Mesenchymal stem cell (in vitro differentiated cells and primary cell): ENCODE data around the gene ABCG1.
A peak's percentile ranks its signal among the peaks of the same experiment; 100 is the strongest.

ENCODE experiments used
- DNase-seq: peaks from one replicate; pipeline ENCODE4 v3.0.0-alpha.2; 2013
- H2AFZ ChIP-seq: one replicate; pipeline ENCODE4 v1.6.1; 2013; ENCODE audit warnings: low read depth, mild to moderate bottlenecking, control low read depth, inconsistent platforms, low read length, moderate library complexity
- H2AK5ac ChIP-seq: 2 replicates; pipeline ENCODE4 v1.6.1; 2013; ENCODE audit warnings: low read length, moderate library complexity, mild to moderate bottlenecking, inconsistent platforms; ENCODE audit not compliant: severe bottlenecking
- H2BK120ac ChIP-seq: one replicate; pipeline ENCODE4 v1.6.1; 2013; ENCODE audit warnings: low read depth, mild to moderate bottlenecking, inconsistent platforms, low read length, moderate library complexity
- H2BK12ac ChIP-seq, 2 experiments: one replicate each; pipeline ENCODE4 v1.6.1; 2013; ENCODE audit warnings: inconsistent platforms in 2 of 2, low read length in 2 of 2, mild to moderate bottlenecking in 2 of 2, moderate library complexity in 2 of 2, control low read depth in 1 of 2
- H2BK15ac ChIP-seq: one replicate; pipeline ENCODE4 v1.6.1; 2013; ENCODE audit warnings: mild to moderate bottlenecking, low read depth, inconsistent platforms; ENCODE audit not compliant: poor library complexity, severe bottlenecking
- H2BK5ac ChIP-seq: 2 replicates; pipeline ENCODE4 v1.6.1; 2013; ENCODE audit warnings: low read depth, mild to moderate bottlenecking, low read length, control low read depth, inconsistent platforms; ENCODE audit not compliant: poor library complexity, severe bottlenecking
- H3K14ac ChIP-seq, 2 experiments: one replicate each; pipeline ENCODE4 v1.6.1; 2013; ENCODE audit warnings: inconsistent platforms in 2 of 2, low read length in 2 of 2, control low read depth in 1 of 2, mild to moderate bottlenecking in 1 of 2, moderate library complexity in 1 of 2
- H3K18ac ChIP-seq, 2 experiments: one replicate each; pipeline ENCODE4 v1.6.1; 2013; ENCODE audit warnings: inconsistent platforms in 2 of 2, low read length in 2 of 2, control low read depth in 1 of 2, low read depth in 1 of 2, mild to moderate bottlenecking in 1 of 2
- H3K23ac ChIP-seq, 2 experiments: one replicate each; pipeline ENCODE4 v1.6.1; 2013; ENCODE audit warnings: inconsistent platforms in 2 of 2, low read length in 2 of 2, mild to moderate bottlenecking in 2 of 2, moderate library complexity in 2 of 2, control low read depth in 1 of 2
- H3K27ac ChIP-seq: 2 replicates; pipeline ENCODE4 v1.5.1; 2013; ENCODE audit warnings: mild to moderate bottlenecking, moderate library complexity, low read length, control low read depth, inconsistent platforms; ENCODE audit not compliant: poor library complexity, severe bottlenecking
- H3K27me3 ChIP-seq, 2 experiments: 2 replicates each; pipeline versions ENCODE4 v1.6.1 to v1.7.0; 2013; ENCODE audit warnings: low read length in 2 of 2, mild to moderate bottlenecking in 2 of 2, moderate library complexity in 2 of 2, control low read depth in 1 of 2, inconsistent platforms in 1 of 2; ENCODE audit not compliant: control insufficient read depth in 1 of 2, insufficient read depth in 1 of 2
- H3K36me3 ChIP-seq, 2 experiments: 2 replicates each; pipeline versions ENCODE4 v1.6.1 to v1.7.0; 2013; ENCODE audit warnings: low read length in 2 of 2, control low read depth in 1 of 2, inconsistent platforms in 1 of 2, low read depth in 1 of 2, mild to moderate bottlenecking in 1 of 2; ENCODE audit not compliant: insufficient read depth in 2 of 2, control insufficient read depth in 1 of 2
- H3K4ac ChIP-seq, 2 experiments: one replicate each; pipeline ENCODE4 v1.6.1; 2013; ENCODE audit warnings: inconsistent platforms in 2 of 2, low read length in 2 of 2, mild to moderate bottlenecking in 2 of 2, moderate library complexity in 2 of 2, control low read depth in 1 of 2, low read depth in 1 of 2
- H3K4me1 ChIP-seq: 2 replicates; pipeline ENCODE4 v1.6.1; 2013; ENCODE audit warnings: low read depth, low read length, control low read depth; ENCODE audit not compliant: control insufficient read depth, insufficient read depth
- H3K4me2 ChIP-seq: 2 replicates; pipeline ENCODE4 v1.6.1; 2013; ENCODE audit warnings: low read length, mild to moderate bottlenecking, inconsistent platforms; ENCODE audit not compliant: poor library complexity, severe bottlenecking
- H3K4me3 ChIP-seq, 2 experiments: 2 replicates each; pipeline versions ENCODE4 v1.5.1 to v1.7.0; 2013; ENCODE audit warnings: low read length in 2 of 2, mild to moderate bottlenecking in 2 of 2, control low read depth in 1 of 2, low read depth in 1 of 2; ENCODE audit not compliant: insufficient read depth in 1 of 2
- H3K79me1 ChIP-seq: replicated peaks from 2 replicates; pipeline ENCODE4 v1.6.1; 2013; ENCODE audit warnings: mild to moderate bottlenecking, control low read depth, low read length, inconsistent platforms; ENCODE audit not compliant: poor library complexity, severe bottlenecking
- H3K9ac ChIP-seq: 2 replicates; pipeline ENCODE4 v1.7.0; 2013; ENCODE audit warnings: mild to moderate bottlenecking, low read length, moderate library complexity
- H3K9me3 ChIP-seq: 2 replicates; pipeline ENCODE4 v1.7.0; 2013; ENCODE audit warnings: mild to moderate bottlenecking, low read length; ENCODE audit not compliant: control insufficient read depth
- H4K8ac ChIP-seq: one replicate; pipeline ENCODE4 v1.6.1; 2013; ENCODE audit warnings: inconsistent platforms, mild to moderate bottlenecking, low read length, moderate library complexity
- H4K91ac ChIP-seq: one replicate; pipeline ENCODE4 v1.6.1; 2013; ENCODE audit warnings: mild to moderate bottlenecking, low read length, inconsistent platforms
- WGBS: methylation state at CpG from one replicate; pipeline ENCODE4 v1.1.7; 2013; ENCODE audit warnings: mixed read lengths; 5-methylcytosine and 5-hydroxymethylcytosine counted together

Gene ABCG1

DNA sequence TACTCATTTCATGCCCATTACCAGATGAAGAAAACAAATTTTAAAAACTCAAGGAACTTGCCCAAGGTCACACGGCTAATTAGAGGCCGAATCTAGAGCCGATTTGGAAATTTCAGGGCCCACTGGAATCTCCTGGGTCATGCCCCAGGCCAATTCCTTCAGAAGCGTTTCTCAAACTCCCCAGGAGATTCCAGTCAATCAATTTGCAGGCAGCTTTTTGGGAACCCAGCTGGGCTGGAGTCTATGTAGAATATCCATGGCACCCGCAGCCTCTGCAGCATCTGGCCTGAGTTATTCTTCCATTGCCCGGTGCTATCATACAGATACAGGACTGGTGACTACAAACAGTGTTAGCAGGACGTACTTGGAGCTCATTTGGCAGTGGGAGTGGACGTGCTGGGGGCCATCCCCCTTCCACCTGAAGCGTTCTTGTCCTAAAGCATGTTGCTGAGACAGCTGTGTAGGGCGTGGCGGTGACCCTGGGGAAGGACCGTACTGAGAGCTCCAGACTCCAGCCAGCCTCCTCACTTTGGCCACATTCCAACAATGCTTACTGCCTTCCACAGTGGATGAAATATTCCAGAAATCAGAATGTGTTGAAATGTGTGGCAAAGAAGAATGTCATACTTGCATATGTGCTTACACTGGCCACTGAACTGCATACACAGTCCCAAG, 38.3 kb downstream of the ABCG1 start:
- H2BK15ac ChIP-seq, result no peak overlapping the region
- H3K4me3 ChIP-seq, result no peak overlapping the region
- H3K4me2 ChIP-seq, result no peak overlapping the region
- H2BK12ac ChIP-seq, result no peak overlapping the region
- H3K79me1 ChIP-seq, result no peaks in the 10 kb centered on the region
- H2BK5ac ChIP-seq, result no peak overlapping the region
- WGBS, result 75% methylated on average over 9 of the region's 12 CpGs
- H3K4ac ChIP-seq, result no peak overlapping the region
- H3K9me3 ChIP-seq, result no peaks in the 10 kb centered on the region
- no peak overlapping the region for H2BK120ac ChIP-seq
- no peak overlapping the region for H4K8ac ChIP-seq
- no peak overlapping the region for H2AFZ ChIP-seq
- H3K27me3 ChIP-seq, result peaks cover 76 to 96% of the 10 kb centered on the region in 2 experiments
- peaks cover 24% of the 10 kb centered on the region for H3K4me1 ChIP-seq
- H3K36me3 ChIP-seq, result no peaks in the 10 kb centered on the region
- no peak overlapping the region for H3K18ac ChIP-seq
- peak; percentile 12 for DNase-seq
- H3K9ac ChIP-seq, result no peak overlapping the region
- no peak overlapping the region for H2AK5ac ChIP-seq
- H3K27ac ChIP-seq, result no peak overlapping the region
- no peak overlapping the region for H3K14ac ChIP-seq
- no peak overlapping the region for H3K23ac ChIP-seq
- no peak overlapping the region for H4K91ac ChIP-seq

DNA sequence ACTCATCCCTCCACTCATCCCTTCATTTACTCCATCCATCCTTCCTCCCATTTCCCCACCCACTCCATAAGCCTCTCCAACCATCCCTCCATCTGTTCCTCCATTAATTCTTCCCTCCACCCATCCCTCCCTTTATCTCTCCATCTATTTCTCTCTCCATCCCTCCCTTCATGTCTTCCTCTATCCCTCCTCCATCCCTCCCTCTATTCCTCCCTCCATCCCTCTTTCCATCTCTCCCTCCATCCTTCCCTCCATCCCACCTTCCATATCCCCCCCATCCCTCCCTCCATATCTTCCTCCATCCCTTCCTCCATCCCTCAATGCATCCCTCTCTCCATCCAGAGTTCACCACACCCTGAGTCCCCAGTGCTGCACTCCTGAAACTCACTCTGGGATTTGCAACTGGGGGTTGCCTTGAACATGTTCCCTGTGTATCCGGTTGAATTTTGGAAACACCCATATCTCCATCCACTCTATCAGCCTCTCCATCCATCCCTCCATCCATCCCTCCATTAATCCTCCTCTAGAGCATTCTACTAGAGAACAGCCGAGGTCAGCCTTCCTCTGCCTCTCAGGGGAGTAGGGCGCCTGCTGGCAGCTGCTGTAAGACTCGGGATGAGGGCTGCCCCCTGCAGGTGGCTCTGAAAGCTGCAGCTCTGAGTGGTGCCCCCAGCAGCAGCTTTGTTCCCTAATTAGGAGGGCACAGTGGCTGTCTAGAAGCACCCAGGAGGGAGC, 39.4 kb downstream of the ABCG1 start:
- no peak overlapping the region for H3K9ac ChIP-seq
- no peak overlapping the region for H2BK15ac ChIP-seq
- no peak overlapping the region for H2BK12ac ChIP-seq
- no peak overlapping the region for H2BK120ac ChIP-seq
- H3K27me3 ChIP-seq, result peaks cover 65 to 96% of the 10 kb centered on the region in 2 experiments
- no peak overlapping the region for H2AK5ac ChIP-seq
- H4K8ac ChIP-seq, result no peak overlapping the region
- no peaks in the 10 kb centered on the region for H3K36me3 ChIP-seq
- no peak overlapping the region for H3K4me2 ChIP-seq
- H3K9me3 ChIP-seq, result no peaks in the 10 kb centered on the region
- no peak overlapping the region for H4K91ac ChIP-seq
- H3K79me1 ChIP-seq, result no peaks in the 10 kb centered on the region
- DNase-seq, result peak; percentile 18
- H3K14ac ChIP-seq, result no peak overlapping the region
- H2BK5ac ChIP-seq, result no peak overlapping the region
- H2AFZ ChIP-seq, result no peak overlapping the region
- H3K18ac ChIP-seq, result no peak overlapping the region
- no peak overlapping the region for H3K4ac ChIP-seq
- no peak overlapping the region for H3K23ac ChIP-seq
- no peak overlapping the region for H3K27ac ChIP-seq
- 12% methylated on average over 4 of the region's 4 CpGs for WGBS
- H3K4me1 ChIP-seq, result peaks cover 32% of the 10 kb centered on the region
- H3K4me3 ChIP-seq, result no peak overlapping the region

GRCh38 chr21:42258885-42259407, 40.0 kb downstream of the ABCG1 start:
- no peak overlapping the region for H3K9ac ChIP-seq
- H2BK12ac ChIP-seq, result no peak overlapping the region
- H3K4ac ChIP-seq, result no peak overlapping the region
- peak overlapping the region; percentile 59 for H4K91ac ChIP-seq
- no peak overlapping the region for H3K27ac ChIP-seq
- H3K18ac ChIP-seq, result peak overlapping the region in 1 of 2 experiments; percentile 28
- no peak overlapping the region for H2BK5ac ChIP-seq
- H2BK120ac ChIP-seq, result no peak overlapping the region
- H2AFZ ChIP-seq, result no peak overlapping the region
- H3K4me1 ChIP-seq, result peaks cover 36% of the 10 kb centered on the region
- H3K27me3 ChIP-seq, result peaks cover 64 to 96% of the 10 kb centered on the region in 2 experiments
- H3K23ac ChIP-seq, result no peak overlapping the region
- no peak overlapping the region for H2AK5ac ChIP-seq
- H3K4me2 ChIP-seq, result no peak overlapping the region
- H3K14ac ChIP-seq, result no peak overlapping the region
- H3K36me3 ChIP-seq, result no peaks in the 10 kb centered on the region
- no peak overlapping the region for H2BK15ac ChIP-seq
- H4K8ac ChIP-seq, result no peak overlapping the region
- WGBS, result 82% methylated on average over 9 of the region's 9 CpGs
- H3K4me3 ChIP-seq, result no peak overlapping the region
- no peaks in the 10 kb centered on the region for H3K9me3 ChIP-seq
- H3K79me1 ChIP-seq, result no peaks in the 10 kb centered on the region
- DNase-seq, result no peak

DNA sequence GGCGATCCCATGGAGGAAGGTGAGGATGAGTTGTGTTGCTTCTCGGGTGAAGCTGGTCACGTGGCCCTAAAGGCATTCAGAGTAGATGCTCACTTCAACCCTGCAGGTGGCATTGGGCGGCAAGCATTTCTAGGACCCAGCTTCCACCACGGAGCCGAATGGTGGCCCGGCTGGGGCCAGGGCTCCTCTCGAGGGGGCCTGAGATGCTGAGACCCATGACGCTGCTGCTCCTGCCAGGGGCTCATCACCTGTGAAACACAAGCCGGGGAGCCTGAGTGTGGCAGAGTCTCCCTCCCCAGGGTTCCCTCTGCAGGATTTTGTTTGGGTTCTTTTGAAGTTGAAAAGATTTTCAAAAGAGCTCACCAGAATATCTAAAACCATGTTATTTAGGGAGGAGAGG, 41.2 kb downstream of the ABCG1 start:
- Histone ChIP-seq H3K14ac (no peak overlapping the region), H2BK15ac (no peak overlapping the region), H3K27ac (no peak overlapping the region), H3K79me1 (no peaks in the 10 kb centered on the region), H2BK120ac (no peak overlapping the region), H3K23ac (no peak overlapping the region), H2AFZ (no peak overlapping the region), H2BK5ac (no peak overlapping the region), H3K4ac (no peak overlapping the region), H3K4me1 (peaks cover 36% of the 10 kb centered on the region), H2AK5ac (no peak overlapping the region), H4K91ac (no peak overlapping the region), H2BK12ac (no peak overlapping the region), H3K4me2 (no peak overlapping the region), H4K8ac (no peak overlapping the region), H3K36me3 (no peaks in the 10 kb centered on the region), H3K9ac (no peak overlapping the region), H3K18ac (peak overlapping the region in 1 of 2 experiments; percentile 22), H3K9me3 (no peaks in the 10 kb centered on the region), H3K4me3 (no peak overlapping the region), H3K27me3 (peaks cover 64 to 96% of the 10 kb centered on the region in 2 experiments)
- 91% methylated on average over 9 of the region's 10 CpGs for WGBS
- no peak for DNase-seq
